Medulla oblongata (tissue), 1 donor: ENCODE data around the gene WIF1.

ENCODE experiments used
- DNase-seq: peaks from one replicate; pipeline ENCODE4 v3.0.0-alpha.2; 2015; ENCODE audit errors: extremely low spot score

Gene WIF1

GRCh38 chr12:65122703-65123102 lies 1.6 kb upstream of the WIF1 start:
- no peak for DNase-seq

GRCh38 chr12:65121956-65122469 lies 908 bp upstream of the WIF1 start:
- no peak for DNase-seq

- no peak for DNase-seq
These were observed 2.0 kb downstream of the WIF1 start for GRCh38 chr12:65119063-65119462.

- DNase-seq = no peak
These were observed 7.5 kb downstream of the WIF1 start for GRCh38 chr12:65113621-65114035.

GRCh38 chr12:65106948-65107347 lies 14.2 kb downstream of the WIF1 start:
- DNase-seq = no peak

GRCh38 chr12:65100140-65100539 lies 21.0 kb downstream of the WIF1 start:
- no peak for DNase-seq

DNA sequence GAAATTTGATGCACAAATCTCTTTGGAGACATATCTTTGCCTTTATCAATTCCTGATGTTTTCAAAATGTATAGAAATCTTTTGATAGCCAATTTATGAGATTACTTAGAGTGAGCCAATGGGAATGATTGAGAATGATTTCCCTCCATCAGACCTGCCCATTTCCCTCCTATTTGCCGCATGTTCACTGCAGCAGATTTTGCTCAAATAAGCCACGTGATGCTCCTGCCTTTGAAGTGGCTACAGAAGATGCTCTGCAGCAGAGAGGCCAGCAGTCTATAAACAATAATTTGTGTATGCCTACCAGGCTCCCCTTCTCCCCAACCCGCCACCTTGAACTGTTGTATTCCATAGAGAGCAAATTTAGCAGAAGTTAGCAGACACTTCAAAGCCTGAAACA lies 21.9 kb downstream of the WIF1 start:
- no peak for DNase-seq

DNA sequence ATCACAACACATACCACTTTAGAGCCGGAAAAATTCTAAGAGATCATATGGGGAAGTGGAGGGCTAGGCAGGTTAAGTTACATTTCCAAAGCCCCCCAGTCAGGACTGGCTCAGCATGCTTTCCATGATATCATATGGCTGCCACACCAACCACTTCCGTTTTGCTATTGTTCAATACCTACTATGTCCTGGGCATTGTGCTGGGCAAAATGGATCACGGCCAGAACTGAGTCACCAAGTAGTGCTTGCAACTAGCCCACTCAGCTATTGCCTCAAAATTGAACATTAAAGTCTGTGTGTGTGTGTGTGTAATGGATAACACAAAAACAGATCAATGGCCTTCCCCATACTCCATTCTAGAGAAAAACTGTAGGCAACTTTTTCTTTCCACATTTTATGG lies 22.7 kb downstream of the WIF1 start:
- no peak for DNase-seq

GRCh38 chr12:65094722-65095121 lies 26.4 kb downstream of the WIF1 start:
- DNase-seq = no peak

- no peak for DNase-seq
These were observed 27.5 kb downstream of the WIF1 start for GRCh38 chr12:65093606-65094005.

GRCh38 chr12:65090461-65090860 lies 30.6 kb downstream of the WIF1 start:
- no peak for DNase-seq

DNA sequence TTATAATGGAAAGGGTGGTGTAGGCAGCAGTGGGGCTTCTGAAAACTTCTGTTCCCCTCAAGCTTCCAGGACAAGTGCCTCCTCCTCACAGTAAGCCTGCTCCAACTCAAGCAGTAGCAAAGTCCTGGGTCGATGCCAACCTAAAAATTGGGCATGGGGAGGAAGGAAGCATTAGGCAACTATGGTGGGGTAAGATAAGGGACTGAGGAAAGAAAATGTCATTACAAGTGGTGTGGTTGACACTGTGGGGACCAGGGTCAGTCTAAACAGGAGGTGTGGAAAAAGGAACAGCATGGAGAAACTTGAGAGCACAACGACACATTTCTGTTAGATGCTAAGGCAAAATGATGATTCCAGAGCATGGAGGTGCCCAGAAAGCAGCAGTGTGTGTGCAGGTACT lies 34.9 kb downstream of the WIF1 start:
- no peak for DNase-seq

DNA sequence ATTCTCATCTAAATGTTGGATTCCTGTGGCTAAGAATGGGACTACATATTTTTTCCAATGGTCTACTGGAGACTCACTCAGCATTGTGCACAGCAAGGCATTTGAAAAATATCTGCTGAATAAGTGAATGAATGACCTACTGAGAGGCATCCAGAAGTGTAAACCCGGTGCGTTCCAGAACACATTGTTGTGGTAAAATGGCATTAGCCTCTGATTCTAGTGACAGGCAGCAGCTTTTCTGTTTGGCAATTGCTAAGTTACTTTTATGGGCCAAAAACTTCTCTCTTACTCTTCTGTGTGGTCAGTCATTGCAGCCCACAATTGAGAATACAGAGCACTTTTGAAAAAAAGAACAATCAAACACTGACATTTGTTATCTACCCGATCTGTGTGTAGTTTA lies 36.5 kb downstream of the WIF1 start:
- no peak for DNase-seq

DNA sequence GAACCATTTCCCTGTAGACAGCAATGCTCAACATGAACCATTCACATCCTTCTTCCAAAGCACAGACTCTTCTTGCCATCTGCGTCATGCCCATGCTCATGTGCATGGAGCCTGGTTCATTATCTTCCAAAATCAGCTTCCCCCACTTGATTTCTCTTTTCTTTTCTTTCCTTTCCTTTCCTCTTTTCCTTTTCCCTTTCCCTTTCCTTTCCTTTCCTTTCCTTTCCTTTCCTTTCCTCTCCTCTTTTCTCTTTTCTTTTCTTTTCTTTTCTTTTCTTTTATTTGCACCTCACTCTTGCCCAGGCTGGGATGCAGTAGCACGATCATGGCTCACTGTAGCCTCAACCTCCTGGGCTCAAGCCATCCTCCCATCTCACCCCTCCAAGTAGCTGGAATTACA lies 37.5 kb downstream of the WIF1 start:
- DNase-seq = no peak

- DNase-seq = no peak
These were observed 38.7 kb downstream of the WIF1 start for GRCh38 chr12:65082406-65082805.

- DNase-seq = no peak
These were observed 39.6 kb downstream of the WIF1 start for GRCh38 chr12:65081496-65081895.

DNA sequence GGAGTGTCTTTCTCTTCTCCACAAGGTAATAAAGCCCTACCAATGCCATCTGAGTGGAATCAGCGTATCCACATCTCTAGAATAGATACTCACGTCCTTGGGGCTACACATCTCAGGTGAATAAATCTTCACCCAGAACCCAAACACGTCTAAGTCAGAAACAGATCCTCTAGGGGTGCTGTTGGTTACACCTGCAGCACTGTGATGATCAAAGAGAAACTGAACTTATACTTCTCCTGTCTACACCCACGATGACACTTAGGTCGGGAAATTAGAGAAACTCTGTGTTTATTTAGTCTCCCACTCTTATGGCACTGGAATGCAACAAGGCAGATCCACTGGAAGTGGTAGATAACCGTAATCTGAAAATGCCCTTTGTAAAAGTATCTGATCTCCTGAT lies 46.2 kb downstream of the WIF1 start:
- DNase-seq = no peak

- DNase-seq = no peak
These were observed 51.8 kb downstream of the WIF1 start for GRCh38 chr12:65069336-65069735.

GRCh38 chr12:65067383-65067782 lies 53.7 kb downstream of the WIF1 start:
- DNase-seq = no peak

- DNase-seq = no peak
These were observed 65.2 kb downstream of the WIF1 start for GRCh38 chr12:65055859-65056258.

DNA sequence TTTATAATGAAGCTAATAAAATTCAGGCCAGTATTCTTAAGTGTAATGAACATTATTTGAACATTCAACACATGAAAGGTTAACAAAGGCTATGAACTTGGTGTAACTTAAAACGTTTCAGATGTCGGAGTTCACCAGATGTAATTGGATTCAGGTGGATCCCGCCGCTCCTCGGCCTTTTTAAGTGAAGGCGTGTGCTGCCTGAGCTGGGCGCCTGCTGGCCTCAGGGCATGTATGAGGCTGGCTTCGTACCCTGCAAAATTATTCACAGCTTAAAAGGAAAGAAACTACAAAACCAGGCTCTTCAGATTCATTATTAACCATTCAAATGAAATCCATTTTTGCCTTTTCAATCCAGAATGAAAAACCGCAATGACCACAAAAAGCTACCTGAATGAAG lies 69.9 kb downstream of the WIF1 start:
- no peak for DNase-seq

GRCh38 chr12:65045269-65045668 lies 75.8 kb downstream of the WIF1 start:
- DNase-seq = no peak

DNA sequence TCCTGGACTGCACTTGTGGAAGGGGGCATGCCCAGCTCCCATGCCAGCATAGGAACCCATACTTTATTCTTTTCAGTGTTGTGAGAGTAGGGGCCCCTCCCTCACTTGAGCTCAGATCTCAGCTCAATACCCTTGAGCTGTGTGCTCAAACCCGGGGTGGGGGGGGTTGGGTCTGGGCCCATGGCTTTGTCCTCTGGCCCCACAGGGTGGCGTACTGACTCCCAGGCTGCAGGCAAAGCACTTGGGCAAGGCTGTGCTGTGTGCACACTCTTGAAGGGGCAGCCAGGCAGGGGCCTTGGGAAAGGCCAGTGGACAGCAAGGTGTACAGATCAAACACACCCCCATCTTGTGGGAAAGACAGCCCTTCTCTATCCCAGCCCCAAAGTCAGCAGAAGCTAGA lies 81.8 kb downstream of the WIF1 start:
- DNase-seq = no peak

DNA sequence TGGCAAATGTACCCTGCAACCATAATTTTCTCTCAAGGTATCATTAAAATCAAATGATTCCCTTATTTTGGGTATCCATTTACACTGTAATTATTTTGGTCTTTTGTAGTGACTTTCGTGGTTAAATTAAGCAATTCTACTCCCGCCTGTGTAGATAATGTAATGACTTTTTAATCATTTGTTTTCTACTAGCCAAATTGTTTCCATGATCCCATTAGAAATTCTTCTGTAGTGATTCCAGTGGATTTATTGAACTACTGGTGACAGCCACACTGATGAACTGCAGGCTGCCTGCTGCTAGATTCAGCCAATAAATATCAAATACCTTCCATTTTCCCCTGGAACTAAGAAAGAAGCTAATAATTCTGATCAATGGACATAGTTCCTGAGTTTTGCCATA lies 96.0 kb downstream of the WIF1 start:
- no peak for DNase-seq

GRCh38 chr12:65023485-65023884 lies 97.6 kb downstream of the WIF1 start:
- DNase-seq = no peak
